ENCODE measurements around the gene VTI1B. TPM values are rescaled to one million over a fixed set of nuclear protein-coding genes. Genes with fewer than 3 reads are reported as not detected.
A peak's percentile ranks its signal among the peaks of the same experiment; 100 is the strongest.
"Not testable (repeated sequence)": the region's sequence is repeated elsewhere in the genome, so short reads cannot be mapped to it uniquely, and the experiment has no call there.

The VTI1B gene
- 42.3 TPM for total RNA-seq

- peak; percentile 72 for DNase-seq
Measured at GRCh38 chr14:67674480-67675218, at the start of gene VTI1B. VTI1B (minus strand) TSS chr14:67674632; CDS start chr14:67674489, 143 bp downstream.

- DNase-seq, result peak; percentile 71
Measured at GRCh38 chr14:67722293-67722692, 47.9 kb upstream of the VTI1B start.

DNA sequence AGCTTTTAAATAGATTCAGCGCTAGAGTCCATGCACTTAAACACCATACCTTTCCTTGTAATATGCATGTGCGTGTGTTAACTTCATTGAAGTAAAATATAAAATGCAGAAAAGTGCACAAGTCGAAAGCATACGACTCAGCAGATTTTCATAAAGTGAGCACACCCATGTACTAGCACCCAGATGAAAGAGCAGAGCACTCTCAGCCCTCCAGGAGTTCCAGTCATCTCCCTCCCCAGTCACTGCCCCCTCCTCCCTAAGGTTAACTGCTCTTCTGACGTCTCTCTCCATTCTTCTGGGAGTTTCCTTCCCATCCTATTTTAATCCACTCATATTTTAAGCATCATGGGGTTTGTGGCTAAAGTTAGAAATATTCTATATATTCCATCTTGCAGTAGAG lies 47.4 kb upstream of the VTI1B start:
- DNase-seq, result no peak

GRCh38 chr14:67719866-67720265 lies 45.4 kb upstream of the VTI1B start:
- DNase-seq, result no peak

DNA sequence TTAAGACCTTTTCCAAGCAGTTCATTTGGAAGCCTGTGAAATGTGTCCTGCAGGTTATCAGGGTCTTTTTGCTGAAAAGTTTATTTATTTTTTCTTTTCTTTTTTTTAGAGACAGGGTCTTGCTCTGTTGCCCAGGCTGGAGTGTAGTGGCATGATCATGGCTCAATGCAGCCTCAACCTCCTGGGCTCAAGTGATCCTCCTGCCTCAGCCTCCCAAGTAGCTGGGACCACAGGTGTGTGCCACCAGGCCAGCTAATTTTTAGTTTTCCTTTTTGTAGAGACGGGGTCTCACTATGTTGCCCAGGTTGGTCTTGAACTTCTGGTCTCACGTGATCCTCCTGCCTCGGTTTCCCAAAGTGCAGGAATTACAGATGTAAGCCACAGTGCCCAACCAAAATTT lies 45.0 kb upstream of the VTI1B start:
- not testable (repeated sequence) for DNase-seq

- no peak for DNase-seq
Measured at GRCh38 chr14:67718265-67718664, 43.8 kb upstream of the VTI1B start.

DNA sequence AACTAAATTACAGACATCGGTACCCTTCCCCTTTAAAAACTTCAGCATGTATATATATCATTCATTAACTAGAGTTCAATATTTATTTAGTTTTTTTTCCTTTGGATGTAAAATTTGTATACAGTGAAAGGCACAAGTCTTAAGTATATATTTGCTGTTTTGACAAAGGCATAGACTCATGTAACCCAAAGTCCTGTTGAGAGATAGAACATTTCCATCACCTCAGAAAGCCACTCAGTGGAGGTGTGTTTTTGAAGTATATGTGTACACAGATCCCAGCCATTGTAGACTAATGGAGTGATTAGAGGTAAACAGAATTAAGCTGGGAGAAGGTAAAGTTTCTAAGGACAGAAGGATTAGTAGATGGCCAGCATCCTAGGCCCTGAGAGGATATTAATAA lies 42.6 kb upstream of the VTI1B start:
- no peak for DNase-seq

- DNase-seq, result no peak
Measured at GRCh38 chr14:67710209-67710608, 35.8 kb upstream of the VTI1B start.

- not testable (repeated sequence) for DNase-seq
Measured at GRCh38 chr14:67709796-67710195, 35.4 kb upstream of the VTI1B start.

- DNase-seq, result not testable (repeated sequence)
Measured at GRCh38 chr14:67709346-67709745, 34.9 kb upstream of the VTI1B start.

GRCh38 chr14:67705211-67705610 lies 30.8 kb upstream of the VTI1B start:
- DNase-seq, result no peak

- DNase-seq, result no peak
Measured at GRCh38 chr14:67704484-67705089, 30.2 kb upstream of the VTI1B start.

GRCh38 chr14:67703997-67704396 lies 29.6 kb upstream of the VTI1B start:
- no peak for DNase-seq

- DNase-seq, result not testable (repeated sequence)
Measured at GRCh38 chr14:67701492-67701891, 27.1 kb upstream of the VTI1B start, which contains the start of gene RDH12. RDH12 (plus strand) TSS chr14:67701886; CDS start chr14:67722643, 20,757 bp downstream.

DNA sequence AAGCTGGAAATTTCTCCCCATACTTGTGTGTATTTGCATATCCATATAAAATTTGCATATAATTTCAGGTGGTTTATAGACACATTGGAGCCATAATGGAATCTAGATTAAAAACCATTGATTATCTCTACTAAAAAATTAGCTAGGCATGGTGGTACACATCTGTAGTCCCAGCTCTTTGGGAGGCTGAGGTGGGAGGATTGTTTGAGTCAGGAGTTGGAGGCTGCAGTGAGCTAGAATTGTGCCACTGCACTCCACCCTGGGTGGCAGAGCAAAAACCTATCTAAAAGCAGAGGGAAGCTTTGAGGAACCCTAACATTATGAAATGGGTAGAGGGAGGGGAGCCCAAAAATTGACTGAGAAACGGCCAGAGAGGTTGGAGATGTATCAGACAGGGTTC lies 23.7 kb upstream of the VTI1B start:
- no peak for DNase-seq

- DNase-seq, result no peak
Measured at GRCh38 chr14:67697006-67697405, 22.6 kb upstream of the VTI1B start.

DNA sequence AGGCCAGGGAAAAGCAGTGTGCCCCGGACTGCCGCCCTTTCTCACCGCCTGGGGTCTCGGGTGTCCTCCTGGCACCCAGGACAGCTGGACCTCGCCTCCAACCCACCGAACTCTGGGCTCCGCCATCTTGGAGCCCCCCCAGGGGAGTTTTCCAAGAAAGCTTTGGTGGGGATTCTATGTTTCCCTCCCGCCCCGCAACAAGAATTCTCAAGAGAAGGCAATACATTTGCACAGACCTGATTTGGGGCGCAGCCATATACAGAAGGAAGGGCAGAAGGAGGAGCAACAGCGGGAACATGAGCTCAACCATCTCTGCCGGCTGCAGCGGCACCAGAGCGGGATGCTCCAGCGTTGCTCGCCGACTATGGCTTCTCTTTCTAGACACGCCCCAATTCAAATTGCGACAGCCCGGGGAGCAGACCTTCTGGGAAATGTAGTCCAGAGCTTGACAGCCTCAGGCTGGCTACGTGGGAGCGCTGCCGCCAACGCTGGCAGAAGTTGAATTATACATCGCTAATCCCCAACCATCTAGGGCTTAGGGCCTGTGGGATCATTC lies 21.0 kb upstream of the VTI1B start, which contains the start of gene RDH11:
RDH11 (minus strand) TSS at position 371 of the 556 bp plus-strand sequence; CDS start at position 310, 61 bp downstream.
- peak; percentile 82 for DNase-seq

DNA sequence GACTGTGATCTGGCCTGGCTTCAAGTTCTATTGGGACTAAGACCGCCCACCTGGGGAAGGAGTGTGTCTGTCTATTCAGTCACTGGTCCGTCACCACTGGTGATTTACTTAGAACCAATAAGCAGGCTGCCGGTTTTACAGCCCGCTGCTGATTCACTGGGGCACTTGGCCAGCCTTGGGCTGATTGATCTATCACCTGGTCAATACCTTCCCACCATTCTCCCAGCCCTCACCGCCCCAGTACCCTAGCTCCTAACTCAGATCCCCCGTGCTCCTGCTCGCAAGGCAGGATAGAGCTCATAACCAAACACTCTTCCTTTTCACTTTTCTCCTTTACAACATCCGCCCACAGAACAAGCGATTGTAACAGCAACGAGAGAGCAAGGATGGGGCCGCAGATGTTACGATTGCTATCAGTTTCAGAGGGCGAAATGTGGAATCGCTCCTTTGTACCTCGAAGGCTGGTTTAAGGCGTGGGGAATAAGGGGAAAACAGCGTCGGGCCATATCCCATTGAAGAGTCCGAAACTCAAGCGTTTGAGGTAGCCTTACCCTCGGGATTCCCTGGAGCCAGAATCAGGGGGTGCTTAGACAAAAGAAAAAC lies 20.5 kb upstream of the VTI1B start:
- DNase-seq, result peak; percentile 49

DNA sequence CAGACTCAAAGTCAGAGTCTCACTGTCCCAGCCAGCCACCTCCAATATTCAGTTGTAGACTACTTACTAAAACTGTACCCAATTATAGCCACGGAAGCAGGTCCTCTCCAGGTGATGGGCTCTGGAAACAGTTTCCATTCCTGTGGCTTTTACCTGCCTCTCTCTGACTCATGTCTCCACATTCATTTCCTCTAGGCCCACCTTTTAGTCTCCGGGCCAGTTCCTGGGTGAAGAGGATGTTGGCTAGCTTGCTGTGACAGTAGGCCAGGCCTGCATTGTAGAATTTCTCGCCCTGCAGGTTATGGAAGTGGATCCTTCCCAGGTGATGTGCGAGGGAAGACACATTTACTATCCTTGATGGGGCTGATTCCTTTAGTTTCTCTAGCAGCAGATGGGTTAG lies 15.6 kb upstream of the VTI1B start:
- no peak for DNase-seq

DNA sequence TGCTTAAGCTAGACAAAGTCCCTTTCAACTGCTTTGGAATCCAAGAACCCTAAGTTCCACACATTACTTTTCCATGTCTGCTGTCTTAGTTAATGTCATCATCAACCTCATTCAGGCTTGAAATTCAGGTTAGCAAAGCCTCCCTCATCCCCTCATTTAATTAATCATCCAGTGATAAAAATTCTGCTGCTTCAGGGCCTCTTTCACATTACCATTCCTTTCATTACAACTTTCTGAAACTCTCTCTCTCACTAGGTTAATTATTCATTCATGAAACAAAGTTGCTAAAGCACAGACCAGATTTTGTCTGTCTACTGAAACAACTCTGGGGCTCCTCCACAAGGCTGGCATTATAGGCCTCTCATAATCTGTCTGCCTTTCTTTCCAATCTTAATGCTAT lies 9.4 kb upstream of the VTI1B start:
- DNase-seq, result no peak

DNA sequence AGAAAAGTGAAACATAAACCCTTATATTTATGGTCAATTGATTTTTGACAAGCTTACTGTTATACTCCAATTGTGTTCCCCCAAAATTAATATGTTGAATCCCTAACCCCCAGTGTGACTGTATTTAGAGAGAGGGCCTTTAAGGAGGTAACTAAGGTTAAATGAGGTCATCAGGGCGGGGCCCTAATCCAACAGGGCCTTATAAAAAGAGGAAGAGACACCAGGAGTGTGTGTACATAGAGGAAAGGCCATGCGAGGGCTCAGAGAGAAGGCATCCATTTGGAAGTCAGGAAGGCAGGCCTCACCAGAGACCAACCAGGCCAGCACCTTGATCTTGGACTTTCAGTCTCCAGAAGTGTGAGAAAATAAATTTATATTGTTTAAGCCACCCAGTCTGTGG lies 6.5 kb upstream of the VTI1B start:
- no peak for DNase-seq

- no peak for DNase-seq
Measured at GRCh38 chr14:67680121-67680602, 5.7 kb upstream of the VTI1B start.

DNA sequence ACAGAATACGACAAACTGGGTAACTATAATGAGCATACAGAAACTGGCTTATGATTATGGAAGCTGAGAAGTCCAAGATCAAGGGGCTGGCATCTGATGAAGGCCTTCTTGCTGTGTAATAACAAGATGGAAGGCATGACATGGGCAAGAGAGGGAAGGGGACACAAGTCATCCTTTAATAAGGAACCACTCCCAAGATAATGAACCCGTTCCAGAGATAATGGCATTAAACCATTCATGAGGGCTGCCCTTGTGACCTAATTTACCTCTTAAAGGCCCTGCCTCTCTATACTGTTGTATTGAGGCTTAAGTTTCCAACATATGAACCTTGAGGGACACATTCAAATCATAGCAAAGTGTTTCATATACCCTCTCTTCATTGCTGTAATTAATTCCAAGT lies 4.6 kb upstream of the VTI1B start:
- no peak for DNase-seq
